Breast epithelium (tissue), 4 donors: ENCODE results near the gene MFRP. TPM values are rescaled to one million over a fixed set of nuclear protein-coding genes. Genes with fewer than 3 reads are reported as not detected.
A peak's percentile ranks its signal among the peaks of the same experiment; 100 is the strongest.
"Not testable (repeated sequence)": the region's sequence is repeated elsewhere in the genome, so short reads cannot be mapped to it uniquely, and the experiment has no call there.

ENCODE experiments used
- DNase-seq, 2 donors: peaks; one replicate each; pipeline ENCODE4 v3.0.0-alpha.2; 2019; ENCODE audit warnings: low spot score in 2 of 2
- H3K27ac ChIP-seq, 2 donors: fragments of 200-600 bp; sonication (generic) in 1 of 2; one replicate each; pipeline ENCODE4 v1.5.1; 2016 to 2019; ENCODE audit warnings: mild to moderate bottlenecking in 1 of 2
- H3K27me3 ChIP-seq, 2 donors: fragments of 200-600 bp; sonication (generic) in 1 of 2; one replicate each; pipeline versions ENCODE4 v1.5.1 to v1.6.0; 2017 to 2019; ENCODE audit warnings: control low read depth in 1 of 2, mild to moderate bottlenecking in 1 of 2
- H3K36me3 ChIP-seq: fragments of 200-600 bp; one replicate; pipeline ENCODE4 v1.5.1; 2019
- H3K4me1 ChIP-seq, 2 donors: fragments of 200-600 bp; sonication (generic); one replicate each; pipeline ENCODE4 v1.5.1; 2016 to 2019; ENCODE audit warnings: control low read depth in 1 of 2
- H3K4me3 ChIP-seq, 3 donors: fragments of 200-600 bp; sonication (generic); 1 replicate in 2 of 3; 2 replicates in 1 of 3; pipeline ENCODE4 v1.5.1; 2016 to 2019; ENCODE audit warnings: mild to moderate bottlenecking in 3 of 3, moderate library complexity in 2 of 3
- H3K9me3 ChIP-seq, 2 donors: fragments of 200-600 bp; sonication (generic) in 1 of 2; one replicate each; pipeline ENCODE4 v1.5.1; 2016 to 2019; ENCODE audit warnings: control low read depth in 1 of 2
- POLR2A ChIP-seq: fragments of 450-650 bp; IDR thresholded peaks from one replicate; pipeline ENCODE4 v1.6.1; 2016; ENCODE audit warnings: antibody characterized with exemption, mild to moderate bottlenecking, moderate library complexity
- POLR2AphosphoS5 ChIP-seq, 3 donors: sonication (generic); formaldehyde crosslinking; IDR thresholded peaks; one replicate each; pipeline ENCODE4 v1.6.1; 2017; ENCODE audit warnings: antibody characterized with exemption in 3 of 3
- intact Hi-C: fragments of 100-400 bp; cut with DNase I; formaldehyde crosslinking; loops from one replicate; pipeline ENCODE4 v1.15.1; 2023; ENCODE audit warnings: low total_unique reads
- total RNA-seq, 3 donors: library from RNA; depleted of rRNA; stranded (reverse); fragments of >200 nt; gene quantifications; one replicate each; pipeline ENCODE4 v1.1.0, GENCODE V29; 2016
- TF ChIP-seq, protein P1 (sequence below), 3 donors: fragments of 450-650 bp; IDR thresholded peaks; one replicate each; pipeline ENCODE4 v1.5.1; 2016 to 2017; ENCODE audit warnings: antibody characterized with exemption in 3 of 3, mild to moderate bottlenecking in 3 of 3, moderate library complexity in 3 of 3

Gene MFRP
- under 1 TPM in 1 of 3 donors, not detected in 2; 0.16 TPM for total RNA-seq

DNA sequence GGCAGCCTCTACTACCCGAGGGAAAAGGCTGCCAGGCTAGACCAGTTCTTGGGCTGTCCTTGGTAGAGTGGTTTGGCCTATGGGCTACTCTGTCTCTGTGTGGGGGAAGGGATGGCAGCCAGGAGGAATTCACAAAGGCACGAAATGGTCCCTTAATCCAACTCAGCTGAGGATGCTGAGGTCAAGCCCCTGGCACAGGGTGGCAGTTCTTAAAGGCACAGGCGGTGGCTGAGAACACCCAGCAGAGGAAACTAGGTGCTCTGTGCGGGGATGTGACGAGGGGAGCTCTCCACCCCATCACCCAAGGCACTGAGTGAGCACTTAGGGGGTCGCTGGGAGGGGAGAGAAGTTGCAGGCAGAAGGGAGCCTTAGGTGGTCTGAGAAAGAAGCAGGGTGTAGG, at the start of gene MFRP:
TSS of gene MFRP (minus strand) at position 101 of the 400 bp plus-strand sequence. CDS start 192 bp downstream, outside the sequence.
- intact Hi-C loops, result no loop called here
- H3K4me3 ChIP-seq, result no peak within 1 kb of the TSS
- TF ChIP-seq POLR2A, result no peak
- TF ChIP-seq, protein P1, sequence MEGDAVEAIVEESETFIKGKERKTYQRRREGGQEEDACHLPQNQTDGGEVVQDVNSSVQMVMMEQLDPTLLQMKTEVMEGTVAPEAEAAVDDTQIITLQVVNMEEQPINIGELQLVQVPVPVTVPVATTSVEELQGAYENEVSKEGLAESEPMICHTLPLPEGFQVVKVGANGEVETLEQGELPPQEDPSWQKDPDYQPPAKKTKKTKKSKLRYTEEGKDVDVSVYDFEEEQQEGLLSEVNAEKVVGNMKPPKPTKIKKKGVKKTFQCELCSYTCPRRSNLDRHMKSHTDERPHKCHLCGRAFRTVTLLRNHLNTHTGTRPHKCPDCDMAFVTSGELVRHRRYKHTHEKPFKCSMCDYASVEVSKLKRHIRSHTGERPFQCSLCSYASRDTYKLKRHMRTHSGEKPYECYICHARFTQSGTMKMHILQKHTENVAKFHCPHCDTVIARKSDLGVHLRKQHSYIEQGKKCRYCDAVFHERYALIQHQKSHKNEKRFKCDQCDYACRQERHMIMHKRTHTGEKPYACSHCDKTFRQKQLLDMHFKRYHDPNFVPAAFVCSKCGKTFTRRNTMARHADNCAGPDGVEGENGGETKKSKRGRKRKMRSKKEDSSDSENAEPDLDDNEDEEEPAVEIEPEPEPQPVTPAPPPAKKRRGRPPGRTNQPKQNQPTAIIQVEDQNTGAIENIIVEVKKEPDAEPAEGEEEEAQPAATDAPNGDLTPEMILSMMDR (IDR thresholded peaks at IDR 0.05), result no peak
- no peak for TF ChIP-seq POLR2AphosphoS5 (IDR thresholded peaks at IDR 0.05)
- no peaks in the 10 kb centered on the region for H3K36me3 ChIP-seq
- H3K27me3 ChIP-seq, result no peaks in the 10 kb centered on the region
- no peak within 1 kb of the TSS for H3K27ac ChIP-seq
- H3K4me1 ChIP-seq, result no peaks in the 10 kb centered on the region
- DNase-seq, result no peak
- no peaks in the 10 kb centered on the region for H3K9me3 ChIP-seq

DNA sequence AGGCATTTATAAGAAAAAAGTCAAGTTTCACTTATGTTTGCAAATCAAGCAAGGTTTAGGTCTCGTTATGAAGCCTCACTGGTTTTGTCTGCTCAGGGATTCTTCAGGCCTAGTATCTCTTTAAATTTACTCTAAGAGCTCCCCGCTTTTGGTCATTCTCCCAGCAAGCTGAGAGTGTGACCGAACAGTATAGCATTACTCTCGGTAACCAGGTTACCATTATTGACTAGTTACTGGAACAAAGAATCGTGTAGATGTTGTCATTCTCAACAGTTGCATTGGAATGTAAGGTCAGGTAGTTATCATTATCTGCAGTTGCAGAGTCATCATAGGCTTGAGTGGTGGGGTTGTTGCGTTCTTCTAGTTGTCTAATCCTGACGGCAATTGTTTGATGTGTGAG, 44.8 kb upstream of the MFRP start:
- TF ChIP-seq POLR2AphosphoS5 (IDR thresholded peaks at IDR 0.05) (no peak), POLR2A (no peak)
- TF ChIP-seq, protein P1 (IDR thresholded peaks at IDR 0.05), result no peak
- Histone ChIP-seq H3K4me1 (no peaks in the 10 kb centered on the region), H3K4me3 (no peak overlapping the region), H3K27ac (no peak overlapping the region), H3K36me3 (no peaks in the 10 kb centered on the region), H3K27me3 (no peaks in the 10 kb centered on the region), H3K9me3 (no peaks in the 10 kb centered on the region)
- no peak for DNase-seq
- intact Hi-C loops, result no loop called here

DNA sequence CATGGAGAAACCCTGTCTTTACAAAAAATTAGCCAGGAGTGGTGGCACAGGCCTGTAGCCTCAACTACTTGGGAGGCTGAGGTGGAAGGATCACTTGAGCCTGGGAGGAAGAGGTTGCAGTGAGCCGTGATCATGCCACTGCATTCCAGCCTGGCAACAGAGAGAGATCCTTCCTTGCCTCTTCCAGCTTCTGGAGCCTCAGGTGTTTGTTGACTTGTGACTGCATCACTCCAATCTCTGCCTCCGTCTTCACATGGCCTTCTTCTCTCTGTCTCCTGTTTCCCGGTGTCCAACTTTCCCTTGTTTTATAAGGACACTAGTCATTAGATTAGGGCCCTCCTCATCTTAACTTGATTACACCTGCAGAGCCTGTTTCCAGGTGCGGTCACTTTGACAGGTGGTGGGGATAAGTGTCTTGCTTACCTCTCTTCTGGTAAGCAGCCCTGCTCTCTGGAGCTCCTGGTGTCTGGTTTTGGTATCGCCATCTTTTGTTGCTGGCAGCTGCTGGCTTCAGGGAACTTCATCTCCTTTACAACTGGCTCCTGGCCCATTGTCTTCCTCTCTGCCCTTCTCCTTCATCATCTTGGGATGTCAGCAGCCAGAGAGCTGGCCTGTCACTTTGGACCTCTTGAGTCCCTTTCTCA, 43.2 kb upstream of the MFRP start:
- Histone ChIP-seq H3K36me3 (no peaks in the 10 kb centered on the region), H3K27ac (no peak overlapping the region), H3K4me3 (no peak overlapping the region), H3K27me3 (no peaks in the 10 kb centered on the region), H3K9me3 (no peaks in the 10 kb centered on the region), H3K4me1 (no peaks in the 10 kb centered on the region)
- DNase-seq, result no peak
- TF ChIP-seq, protein P1 (IDR thresholded peaks at IDR 0.05), result peak in 1 of 3 donors; percentile 13
- TF ChIP-seq POLR2A, result no peak
- intact Hi-C loops, result no loop called here

DNA sequence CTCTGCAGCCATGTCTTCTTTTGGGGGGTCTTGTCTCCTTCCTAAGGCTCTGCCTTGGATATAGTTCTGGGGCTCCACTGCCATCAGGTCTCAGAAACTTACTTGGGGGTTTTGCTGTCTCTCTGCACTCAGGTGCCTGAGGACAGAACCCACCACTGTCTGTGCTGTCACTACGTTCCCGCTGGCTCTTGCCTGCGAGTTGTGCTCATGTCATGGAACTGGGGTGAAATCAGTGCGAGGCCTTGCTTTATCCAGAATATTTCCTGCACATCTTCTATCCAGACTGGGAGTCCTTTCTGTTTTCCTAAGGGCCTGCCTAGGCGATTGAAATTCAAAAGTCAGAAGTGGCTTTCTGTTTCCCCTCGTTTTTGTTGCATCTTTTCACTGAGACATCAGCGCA, 41.6 kb upstream of the MFRP start:
- H3K36me3 ChIP-seq, result no peaks in the 10 kb centered on the region
- no peaks in the 10 kb centered on the region for H3K9me3 ChIP-seq
- TF ChIP-seq POLR2AphosphoS5 (IDR thresholded peaks at IDR 0.05), result no peak
- TF ChIP-seq POLR2A, result no peak
- TF ChIP-seq, protein P1 (IDR thresholded peaks at IDR 0.05), result no peak
- no peak overlapping the region for H3K27ac ChIP-seq
- H3K4me3 ChIP-seq, result no peak overlapping the region
- H3K27me3 ChIP-seq, result no peaks in the 10 kb centered on the region
- no peaks in the 10 kb centered on the region for H3K4me1 ChIP-seq
- DNase-seq, result no peak
- intact Hi-C loops, result no loop called here

DNA sequence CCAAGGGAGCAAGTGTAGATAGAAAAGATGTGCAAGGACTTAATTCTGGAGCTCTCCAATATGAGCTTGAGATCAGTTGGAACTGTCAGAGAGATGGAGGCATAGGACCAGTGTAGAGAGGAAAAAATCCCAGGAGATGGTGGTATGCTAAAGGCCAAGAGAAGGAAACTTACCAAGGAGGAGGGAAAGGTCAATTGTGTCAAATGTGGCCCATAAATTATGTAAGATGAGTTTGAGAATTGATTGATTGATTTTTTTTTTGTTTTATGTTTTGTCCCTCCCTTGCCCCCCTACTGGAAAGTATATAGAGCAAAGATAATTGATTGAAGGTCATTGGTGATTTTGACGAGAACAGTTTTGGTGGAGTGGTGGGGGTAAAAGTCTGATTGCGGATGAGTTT, 37.8 kb upstream of the MFRP start:
- peaks cover 0 to 6% of the 10 kb centered on the region in 2 donors for H3K4me1 ChIP-seq
- H3K36me3 ChIP-seq, result no peaks in the 10 kb centered on the region
- no peak overlapping the region for H3K4me3 ChIP-seq
- no peaks in the 10 kb centered on the region for H3K27me3 ChIP-seq
- TF ChIP-seq POLR2A (no peak), POLR2AphosphoS5 (IDR thresholded peaks at IDR 0.05) (no peak)
- TF ChIP-seq, protein P1 (IDR thresholded peaks at IDR 0.05), result no peak
- no peaks in the 10 kb centered on the region for H3K9me3 ChIP-seq
- intact Hi-C loops, result no loop called here
- no peak for DNase-seq
- no peak overlapping the region for H3K27ac ChIP-seq

DNA sequence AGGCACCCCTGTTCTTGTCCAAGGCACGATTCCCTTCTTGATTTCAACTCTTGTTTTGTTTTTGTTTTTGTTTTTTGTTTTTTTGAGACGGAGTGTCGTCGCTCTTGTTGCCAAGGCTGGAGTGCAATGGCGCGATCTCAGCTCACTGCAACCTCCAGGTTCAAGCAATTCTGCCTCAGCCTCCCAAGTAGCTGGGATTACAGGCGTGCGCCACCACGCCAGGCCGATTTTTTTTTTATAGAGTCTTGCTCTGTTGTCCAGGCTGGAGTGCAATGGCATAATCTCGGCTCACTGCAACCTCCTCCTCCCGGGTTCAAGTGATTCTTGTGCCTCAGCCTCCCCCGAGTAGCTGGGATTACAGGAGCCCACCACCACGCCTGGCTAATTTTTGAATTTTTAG, 36.0 kb upstream of the MFRP start:
- H3K4me1 ChIP-seq, result peaks cover 0 to 12% of the 10 kb centered on the region in 2 donors
- H3K9me3 ChIP-seq, intact Hi-C loops, H3K27me3 ChIP-seq, H3K36me3 ChIP-seq: not testable (repeated sequence)
- H3K27ac ChIP-seq, result peak overlapping the region in 1 of 2 donors; percentile 89
- DNase-seq, result peak in 1 of 2 donors; percentile 35
- H3K4me3 ChIP-seq, result peak overlapping the region in 1 of 3 donors; percentile 68
